HS-5 (cell line): ENCODE results near the gene MAFF.
"Not testable (repeated sequence)": the region's sequence is repeated elsewhere in the genome, so short reads cannot be mapped to it uniquely, and the experiment has no call there.

Experiments used
- DNase-seq: peaks from one replicate; pipeline ENCODE4 v3.0.0-alpha.2; 2012; ENCODE audit warnings: low read depth

MAFF gene

GRCh38 chr22:38201711-38202436 lies at the start of gene MAFF:
Gene MAFF, plus strand, starts transcription at chr22:38201994. Its CDS starts 11,860 bp downstream, at chr22:38213854.
- DNase-seq: peak; percentile 92

- no peak for DNase-seq
These were observed 47.8 kb upstream of the MAFF start for GRCh38 chr22:38153821-38154562.

- DNase-seq: not testable (repeated sequence)
These were observed 47.3 kb upstream of the MAFF start for GRCh38 chr22:38154563-38154915.

- DNase-seq: no peak
These were observed 46.1 kb upstream of the MAFF start for GRCh38 chr22:38155703-38156102.

GRCh38 chr22:38162881-38163843 lies 38.6 kb upstream of the MAFF start:
- DNase-seq: no peak

GRCh38 chr22:38163844-38164550 lies 37.8 kb upstream of the MAFF start:
- no peak for DNase-seq

GRCh38 chr22:38164551-38164918 lies 37.3 kb upstream of the MAFF start:
- no peak for DNase-seq

- no peak for DNase-seq
These were observed 35.7 kb upstream of the MAFF start for GRCh38 chr22:38165922-38166593.

- no peak for DNase-seq
These were observed 33.8 kb upstream of the MAFF start for GRCh38 chr22:38167988-38168407.

- no peak for DNase-seq
These were observed 32.7 kb upstream of the MAFF start for GRCh38 chr22:38169116-38169515.

- DNase-seq: no peak
These were observed 31.3 kb upstream of the MAFF start for GRCh38 chr22:38170469-38170868.

GRCh38 chr22:38171927-38172831 lies 29.6 kb upstream of the MAFF start:
- no peak for DNase-seq

GRCh38 chr22:38172832-38173640 lies 28.8 kb upstream of the MAFF start:
- DNase-seq: no peak

GRCh38 chr22:38173641-38173906 lies 28.2 kb upstream of the MAFF start:
- no peak for DNase-seq

GRCh38 chr22:38174626-38175025 lies 27.2 kb upstream of the MAFF start:
- no peak for DNase-seq

GRCh38 chr22:38175206-38176118 lies 26.3 kb upstream of the MAFF start:
- no peak for DNase-seq

- no peak for DNase-seq
These were observed 25.5 kb upstream of the MAFF start for GRCh38 chr22:38176170-38176741.

GRCh38 chr22:38177044-38177443 lies 24.8 kb upstream of the MAFF start:
- DNase-seq: no peak
